Colonic mucosa (tissue), 4 donors: Measurements from ENCODE around the gene CRKL. TPM values are rescaled to one million over a fixed set of nuclear protein-coding genes. Genes with fewer than 3 reads are reported as not detected.

Experiments
- DNase-seq: peaks from one replicate; pipeline ENCODE4 v3.0.0-alpha.2; 2020
- H3K27ac ChIP-seq: fragments of 200-600 bp; one replicate; pipeline ENCODE4 v1.8.0; 2021
- H3K27me3 ChIP-seq: fragments of 200-600 bp; one replicate; pipeline ENCODE4 v1.8.0; 2021
- H3K36me3 ChIP-seq: fragments of 200-600 bp; one replicate; pipeline ENCODE4 v1.8.0; 2021
- H3K4me1 ChIP-seq: fragments of 200-600 bp; one replicate; pipeline ENCODE4 v1.8.0; 2021; ENCODE audit warnings: mild to moderate bottlenecking
- H3K4me3 ChIP-seq: fragments of 200-600 bp; one replicate; pipeline ENCODE4 v1.8.0; 2021
- H3K9ac ChIP-seq, 2 donors: one replicate each; pipeline ENCODE4 v1.7.0; 2013; ENCODE audit warnings: control low read depth in 2 of 2, low read depth in 2 of 2, low read length in 2 of 2
- H3K9me3 ChIP-seq: fragments of 200-600 bp; one replicate; pipeline ENCODE4 v1.8.0; 2021
- CTCF ChIP-seq: fragments of 200-600 bp; IDR thresholded peaks from one replicate; pipeline ENCODE4 v1.8.0; 2022; ENCODE audit warnings: antibody characterized with exemption, mild to moderate bottlenecking
- intact Hi-C: fragments of 100-400 bp; cut with DNase I; formaldehyde crosslinking; loops from one replicate; pipeline ENCODE4 v1.14.1; 2022
- total RNA-seq, 2 donors: library from RNA; stranded (reverse); fragmentation: NEBNext Ultra II Directional in 1 of 2; extraction: Animal tissue kit (Norgen Biotek cat#: 25700) in 1 of 2; gene quantifications; one replicate each; pipeline ENCODE4 v1.2.1, GENCODE V29; 2021
- donor health status: healthy.
- donor health status: DM: no; HTN: no; CAD: no.
- donor health status: DM: no; HTN: no; CAD: no.

The CRKL gene
- total RNA-seq, 2 donors from 2014 or later: 63.6 to 82.5 TPM

DNA sequence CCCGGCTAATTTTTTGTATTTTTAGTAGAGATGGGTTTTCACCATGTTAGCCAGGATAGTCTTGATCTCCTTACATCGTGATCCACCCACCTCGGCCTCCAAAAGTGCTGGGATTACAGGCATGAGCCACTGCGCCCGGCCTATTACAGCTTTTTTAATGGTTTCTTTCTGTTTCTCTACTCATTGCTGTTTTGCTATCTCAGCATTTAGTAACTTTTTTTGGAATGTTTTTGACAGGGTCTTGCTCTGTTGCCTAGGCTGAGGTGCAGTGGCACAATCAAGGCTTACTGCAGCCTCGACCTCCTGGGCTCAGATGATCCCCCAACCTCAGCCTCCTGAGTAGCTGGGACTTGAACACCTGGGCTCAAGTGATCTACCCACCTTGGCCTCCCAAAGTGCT, 4.7 kb upstream of the CRKL start:
- no peak overlapping the region for H3K9ac ChIP-seq
- no peak for DNase-seq
- H3K4me3 ChIP-seq: no peak overlapping the region
- no peak for TF ChIP-seq CTCF
- H3K4me1 ChIP-seq: peaks cover 4% of the 10 kb centered on the region
- no peaks in the 10 kb centered on the region for H3K9me3 ChIP-seq
- no peak overlapping the region for H3K27ac ChIP-seq
- no peaks in the 10 kb centered on the region for H3K36me3 ChIP-seq
- intact Hi-C loops: loop anchor here (10.0 kb wide), 1 partner anchor 48 kb away; no protein-coding TSS in a partner anchor
- H3K27me3 ChIP-seq: no peaks in the 10 kb centered on the region

DNA sequence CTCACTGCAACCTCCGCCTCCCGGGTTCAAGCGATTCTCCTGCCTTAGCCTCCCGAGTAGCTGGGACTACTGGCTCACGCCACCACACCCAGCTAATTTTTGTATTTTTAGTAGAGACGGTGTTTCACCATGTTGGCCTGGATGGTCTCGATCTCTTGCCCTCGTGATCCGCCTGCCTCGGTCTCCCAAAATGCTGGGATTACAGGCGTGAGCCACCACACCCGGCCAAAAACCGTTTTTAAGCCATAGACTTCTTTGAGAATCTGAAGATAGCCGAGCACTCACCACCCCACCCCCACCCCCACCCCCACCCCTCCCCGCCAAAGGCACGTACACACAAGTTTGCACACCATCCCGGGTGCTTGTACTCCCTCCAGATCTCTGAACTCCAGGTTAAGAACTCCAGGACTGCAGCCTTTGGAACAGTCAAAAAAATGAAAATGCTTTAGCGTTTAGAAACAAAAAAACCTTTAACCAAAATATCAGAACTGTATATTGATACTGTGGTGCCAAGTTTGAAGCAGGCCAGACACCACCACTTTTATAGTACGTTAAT, 1.5 kb downstream of the CRKL start:
- H3K4me1 ChIP-seq: peaks cover 9% of the 10 kb centered on the region
- no peaks in the 10 kb centered on the region for H3K36me3 ChIP-seq
- H3K27ac ChIP-seq: peak overlapping the region; percentile 95
- no peak for TF ChIP-seq CTCF
- DNase-seq: peak; percentile 27
- H3K9me3 ChIP-seq: no peaks in the 10 kb centered on the region
- H3K4me3 ChIP-seq: peak overlapping the region; percentile 85
- no peaks in the 10 kb centered on the region for H3K27me3 ChIP-seq
- H3K9ac ChIP-seq: peak overlapping the region; percentile 97 to 99
- intact Hi-C loops: loop anchor here (5.0 to 10.0 kb wide), 2 partner anchors 34 to 54 kb away; no protein-coding TSS in a partner anchor

DNA sequence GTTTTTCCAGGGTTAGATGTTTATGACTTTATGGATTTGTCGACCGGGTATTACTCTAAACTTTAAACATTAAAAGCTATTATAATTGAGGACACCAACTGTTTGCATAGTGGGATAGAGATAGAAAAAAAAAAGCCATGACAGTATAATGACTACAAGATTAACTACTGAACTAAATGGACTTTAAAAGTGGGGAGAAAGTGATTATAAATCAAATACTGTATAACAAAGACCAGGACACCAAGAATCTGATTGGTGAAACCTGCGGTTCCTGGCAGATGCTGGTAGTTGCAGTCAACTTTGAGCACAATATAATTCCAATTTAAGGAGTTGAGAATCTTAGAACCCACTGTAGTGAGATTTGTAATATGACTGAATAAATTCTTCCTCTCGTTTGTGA, 2.5 kb downstream of the CRKL start:
- peak overlapping the region; percentile 56 for H3K27ac ChIP-seq

GRCh38 chr22:20920881-20921203, 3.6 kb downstream of the CRKL start:
- no peaks in the 10 kb centered on the region for H3K36me3 ChIP-seq
- peak overlapping the region; percentile 56 for H3K27ac ChIP-seq
- no peak for DNase-seq
- H3K4me3 ChIP-seq: peak overlapping the region; percentile 85
- peak overlapping the region in 1 of 2 donors; percentile 79 for H3K9ac ChIP-seq
- no peaks in the 10 kb centered on the region for H3K9me3 ChIP-seq
- H3K27me3 ChIP-seq: no peaks in the 10 kb centered on the region
- peaks cover 9% of the 10 kb centered on the region for H3K4me1 ChIP-seq
- no peak for TF ChIP-seq CTCF
- intact Hi-C loops: no loop called here

More for the DNA sequence above, 2.5 kb downstream of the CRKL start:
- TF ChIP-seq CTCF: no peak
- peak overlapping the region in 1 of 2 donors; percentile 79 for H3K9ac ChIP-seq
- DNase-seq: no peak
- no peaks in the 10 kb centered on the region for H3K27me3 ChIP-seq
- H3K4me1 ChIP-seq: peaks cover 9% of the 10 kb centered on the region
- intact Hi-C loops: loop anchor here (5.0 to 10.0 kb wide), 2 partner anchors 33 to 55 kb away; no protein-coding TSS in a partner anchor
- H3K4me3 ChIP-seq: peak overlapping the region; percentile 85
- no peaks in the 10 kb centered on the region for H3K36me3 ChIP-seq
- H3K9me3 ChIP-seq: no peaks in the 10 kb centered on the region

GRCh38 chr22:20922141-20922751, 5.0 kb downstream of the CRKL start:
- Histone ChIP-seq H3K36me3 (no peaks in the 10 kb centered on the region), H3K9me3 (no peaks in the 10 kb centered on the region), H3K27ac (no peak overlapping the region), H3K4me1 (peaks cover 6% of the 10 kb centered on the region), H3K27me3 (no peaks in the 10 kb centered on the region), H3K9ac (no peak overlapping the region), H3K4me3 (no peak overlapping the region)
- no peak for TF ChIP-seq CTCF
- no peak for DNase-seq
- intact Hi-C loops: no loop called here
